Body of pancreas (tissue), 4 donors: ENCODE results near the gene MCM3.

Source experiments
- CTCF ChIP-seq, 7 experiments: fragments of 450-650 bp in 4 of 7; fragments of 200-600 bp in 3 of 7; sonication (generic) in 3 of 7; IDR thresholded peaks; one replicate each; pipeline ENCODE4 v1.5.1; 2016 to 2019; ENCODE audit warnings: antibody characterized with exemption in 7 of 7
- POLR2A ChIP-seq, 3 donors: fragments of 450-650 bp; IDR thresholded peaks; one replicate each; pipeline ENCODE4 v1.6.1; 2016; ENCODE audit warnings: antibody characterized with exemption in 3 of 3, mild to moderate bottlenecking in 2 of 3

- TF ChIP-seq CTCF (IDR thresholded peaks at IDR 0.05) (no peak), POLR2A (IDR thresholded peaks at IDR 0.05) (no peak)
These were observed 32.7 kb upstream of the MCM3 start for GRCh38 chr6:52317211-52317610.
